WTC11 (cell line): ENCODE measurements around the gene C3orf49. TPM values are rescaled to one million over a fixed set of nuclear protein-coding genes. Genes with fewer than 3 reads are reported as not detected.

ENCODE experiments used
- ATAC-seq: fragments of 200-7000 bp; cut with Tn5 transposase; 2 replicates; pipeline ENCODE4 v1.10.0; 2021; ENCODE audit warnings: mild to moderate bottlenecking, moderate library complexity
- CTCF ChIA-PET: fragments of 300-600 bp; sonication (Branson Sonifier 250); formaldehyde crosslinking; loops from one replicate; lab custom pipeline; 2021; ENCODE audit warnings: antibody characterized with exemption; lab: Charles Lee
- POLR2A ChIA-PET: fragments of 350-600 bp; sonication (Branson Sonifier 250); formaldehyde crosslinking; loops from one replicate; lab custom pipeline; 2021; ENCODE audit warnings: antibody characterized with exemption; lab: Charles Lee
- DNase-seq: peaks from one replicate; pipeline ENCODE4 v3.0.0; 2021; ENCODE audit warnings: low spot score
- H3K27ac Mint-ChIP-seq: 2 replicates; pipeline ENCODE4 v1.8.0; 2021; ENCODE audit warnings: mixed read lengths
- H3K27me3 Mint-ChIP-seq: 2 replicates; pipeline ENCODE4 v1.8.0; 2021; ENCODE audit warnings: low read depth, mild to moderate bottlenecking, moderate library complexity, mixed read lengths
- H3K36me3 Mint-ChIP-seq: 2 replicates; pipeline ENCODE4 v1.8.0; 2021; ENCODE audit warnings: mixed read lengths
- H3K4me1 Mint-ChIP-seq: 2 replicates; pipeline ENCODE4 v1.8.0; 2022; ENCODE audit warnings: mixed read lengths
- H3K4me3 Mint-ChIP-seq: 2 replicates; pipeline ENCODE4 v1.8.0; 2021; ENCODE audit warnings: mild to moderate bottlenecking, moderate library complexity, mixed read lengths
- H3K9me3 Mint-ChIP-seq: 2 replicates; pipeline ENCODE4 v1.8.0; 2021; ENCODE audit warnings: mixed read lengths
- CTCF ChIP-seq: fragments of 200-600 bp; IDR thresholded peaks from 2 replicates; pipeline ENCODE4 v1.8.0; 2022; ENCODE audit warnings: antibody characterized with exemption
- GTF2I ChIP-seq: fragments of 250-450 bp; sonication (Bioruptor Pico); conservative IDR thresholded peaks from 2 replicates; pipeline ENCODE4 v1.4.0; 2021; ENCODE audit warnings: mild to moderate bottlenecking
- HMGA2 ChIP-seq: fragments of 250-450 bp; sonication (Bioruptor Pico); IDR thresholded peaks from 2 replicates; pipeline ENCODE4 v1.4.0; 2021; ENCODE audit warnings: mild to moderate bottlenecking, moderate library complexity
- JAZF1 ChIP-seq: fragments of 250-450 bp; sonication (Bioruptor Pico); IDR thresholded peaks from 2 replicates; pipeline ENCODE4 v1.9.0; 2021; ENCODE audit warnings: moderate library complexity, mild to moderate bottlenecking, inconsistent platforms
- JUN ChIP-seq: sonication (generic); formaldehyde crosslinking; IDR thresholded peaks from 2 replicates; pipeline ENCODE4 v1.8.0; 2023; ENCODE audit warnings: mild to moderate bottlenecking, missing genetic modification reagents
- NFATC4 ChIP-seq: fragments of 250-450 bp; sonication (Bioruptor Pico); IDR thresholded peaks from 2 replicates; pipeline ENCODE4 v1.9.0; 2021; ENCODE audit warnings: mild to moderate bottlenecking
- NFYB ChIP-seq: sonication (generic); formaldehyde crosslinking; conservative IDR thresholded peaks from 2 replicates; pipeline ENCODE4 v1.8.0; 2022; ENCODE audit warnings: low read depth, missing genetic modification reagents
- NR1H2 ChIP-seq: sonication (generic); formaldehyde crosslinking; IDR thresholded peaks from 2 replicates; pipeline ENCODE4 v1.9.0; 2021; ENCODE audit warnings: mild to moderate bottlenecking, moderate library complexity, missing genetic modification reagents
- NR3C1 ChIP-seq: sonication (generic); formaldehyde crosslinking; conservative IDR thresholded peaks from 2 replicates; pipeline ENCODE4 v1.8.1; 2023; ENCODE audit warnings: low read depth, mild to moderate bottlenecking, missing genetic modification reagents
- SOX15 ChIP-seq: fragments of 250-450 bp; sonication (Bioruptor Pico); IDR thresholded peaks from 2 replicates; pipeline ENCODE4 v1.9.0; 2021; ENCODE audit warnings: mild to moderate bottlenecking
- USF2 ChIP-seq: sonication (generic); formaldehyde crosslinking; IDR thresholded peaks from 2 replicates; pipeline ENCODE4 v1.8.1; 2023; ENCODE audit warnings: mild to moderate bottlenecking, missing genetic modification reagents, moderate library complexity
- ZNF281 ChIP-seq: sonication (generic); formaldehyde crosslinking; IDR thresholded peaks from 2 replicates; pipeline ENCODE4 v1.8.0; 2023; ENCODE audit warnings: mild to moderate bottlenecking, missing genetic modification reagents
- ZNF396 ChIP-seq: fragments of 250-450 bp; sonication (Bioruptor Pico); IDR thresholded peaks from 2 replicates; pipeline ENCODE4 v1.8.0; 2021; ENCODE audit warnings: mild to moderate bottlenecking, moderate library complexity, borderline replicate concordance
- total RNA-seq: library from RNA; stranded (reverse); gene quantifications from 3 replicates; pipeline ENCODE4 v1.2.3, GENCODE V29; 2021
- TF ChIP-seq, protein P1 (sequence below): sonication (generic); formaldehyde crosslinking; IDR thresholded peaks from 2 replicates; pipeline ENCODE4 v1.8.1; 2023; ENCODE audit warnings: mild to moderate bottlenecking, moderate library complexity, missing genetic modification reagents
- TF ChIP-seq, protein P2 (sequence below): sonication (generic); formaldehyde crosslinking; IDR thresholded peaks from 2 replicates; pipeline ENCODE4 v1.8.0; 2022; ENCODE audit warnings: mild to moderate bottlenecking, missing genetic modification reagents
- TF ChIP-seq, protein P3 (sequence below): sonication (generic); formaldehyde crosslinking; conservative IDR thresholded peaks from 2 replicates; pipeline ENCODE4 v1.8.1; 2023; ENCODE audit warnings: mild to moderate bottlenecking, low read depth, missing genetic modification reagents, moderate library complexity
- TF ChIP-seq, protein P4 (sequence below): sonication (generic); formaldehyde crosslinking; IDR thresholded peaks from 2 replicates; pipeline ENCODE4 v1.8.1; 2023; ENCODE audit warnings: mild to moderate bottlenecking, missing genetic modification reagents, moderate library complexity
- TF ChIP-seq, protein P5 (sequence below): sonication (generic); formaldehyde crosslinking; IDR thresholded peaks from 2 replicates; pipeline ENCODE4 v1.8.1; 2022; ENCODE audit warnings: low read depth, mild to moderate bottlenecking, moderate library complexity, missing genetic modification reagents, borderline replicate concordance

Gene C3orf49
- total RNA-seq, 1 experiment from 2014 or later, result not detected

DNA sequence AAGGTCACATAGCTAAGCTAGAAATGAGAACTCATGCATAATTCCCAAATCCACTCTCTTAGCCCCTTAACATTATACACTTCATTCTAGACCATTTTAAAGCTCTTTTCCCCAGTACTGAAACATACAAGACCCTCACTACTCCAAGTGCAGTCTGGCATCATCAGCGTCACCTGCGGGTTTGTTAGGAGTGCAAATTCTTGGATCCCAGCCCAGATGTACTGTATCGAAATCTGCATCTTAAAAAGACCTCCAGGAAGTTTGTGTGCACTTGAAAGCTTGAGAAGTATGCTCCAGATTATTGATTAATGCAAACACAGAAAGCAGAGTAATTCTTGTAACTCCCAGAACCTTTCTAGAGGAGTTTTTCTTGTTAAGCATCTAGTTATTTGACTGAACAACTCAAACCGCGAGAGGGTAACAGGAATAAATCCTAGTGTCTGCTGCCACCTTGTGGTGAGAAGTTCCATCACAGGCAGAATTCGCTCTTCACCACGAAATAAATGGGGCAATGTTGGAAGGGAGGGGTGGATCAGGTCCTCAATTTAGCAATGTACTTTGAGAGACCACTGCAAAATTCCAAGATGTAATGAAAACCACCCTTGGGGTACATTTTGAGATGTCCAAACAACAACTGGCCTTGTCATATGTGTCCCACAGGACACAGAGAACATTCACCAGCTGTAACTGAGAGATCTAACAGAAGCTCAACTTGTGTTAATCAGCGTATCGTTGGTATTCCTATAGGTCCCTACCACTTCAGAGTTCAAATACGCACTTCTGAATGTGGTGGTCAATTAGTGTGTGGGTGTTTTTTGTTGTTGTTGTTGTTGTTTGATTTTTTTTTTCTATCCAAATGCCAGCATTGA lies 583 bp upstream of the C3orf49 start:
- ChIA-PET CTCF (interaction anchor here (0.7 to 5.1 kb wide), 10 partner anchors 13 to 468 kb away, joined by 3 to 37 read pairs (median 4); no protein-coding TSS in a partner anchor), POLR2A (interaction anchor here (0.5 kb wide), 1 partner anchor 44 kb away, joined by 3 read pairs; no protein-coding TSS in a partner anchor)
- no peaks in the 10 kb centered on the region for H3K27me3 Mint-ChIP-seq
- no peak overlapping the region for H3K27ac Mint-ChIP-seq
- peaks cover 13% of the 10 kb centered on the region for H3K4me1 Mint-ChIP-seq
- DNase-seq (peak; percentile 72), ATAC-seq (peak; percentile 64)
- TF ChIP-seq CTCF (peak; percentile 87), ZNF396 (CRISPR knock-in tag) (no peak)
- H3K36me3 Mint-ChIP-seq, result no peaks in the 10 kb centered on the region
- H3K4me3 Mint-ChIP-seq, result no peak overlapping the region
- H3K9me3 Mint-ChIP-seq, result no peaks in the 10 kb centered on the region

GRCh38 chr3:63824309-63824708 lies 5.2 kb downstream of the C3orf49 start:
- CTCF ChIA-PET, result interaction anchor here (1.4 kb wide), 1 partner anchor 473 kb away, joined by 3 read pairs; no protein-coding TSS in a partner anchor
- Mint-ChIP-seq H3K36me3 (peaks cover 4% of the 10 kb centered on the region), H3K4me3 (no peak overlapping the region), H3K4me1 (peaks cover 3% of the 10 kb centered on the region; the same call in 1 of the 2 replicates), H3K9me3 (no peaks in the 10 kb centered on the region; the same call in 1 of the 2 replicates), H3K27ac (no peak overlapping the region), H3K27me3 (no peaks in the 10 kb centered on the region)
- DNase-seq (no peak), ATAC-seq (no peak)
- POLR2A ChIA-PET, result no interaction called here
- TF ChIP-seq NR1H2 (CRISPR knock-in tag), result no peak
- no peak for TF ChIP-seq NFATC4 (CRISPR knock-in tag)
- TF ChIP-seq ZNF281 (CRISPR knock-in tag), result no peak
- TF ChIP-seq, protein P1, sequence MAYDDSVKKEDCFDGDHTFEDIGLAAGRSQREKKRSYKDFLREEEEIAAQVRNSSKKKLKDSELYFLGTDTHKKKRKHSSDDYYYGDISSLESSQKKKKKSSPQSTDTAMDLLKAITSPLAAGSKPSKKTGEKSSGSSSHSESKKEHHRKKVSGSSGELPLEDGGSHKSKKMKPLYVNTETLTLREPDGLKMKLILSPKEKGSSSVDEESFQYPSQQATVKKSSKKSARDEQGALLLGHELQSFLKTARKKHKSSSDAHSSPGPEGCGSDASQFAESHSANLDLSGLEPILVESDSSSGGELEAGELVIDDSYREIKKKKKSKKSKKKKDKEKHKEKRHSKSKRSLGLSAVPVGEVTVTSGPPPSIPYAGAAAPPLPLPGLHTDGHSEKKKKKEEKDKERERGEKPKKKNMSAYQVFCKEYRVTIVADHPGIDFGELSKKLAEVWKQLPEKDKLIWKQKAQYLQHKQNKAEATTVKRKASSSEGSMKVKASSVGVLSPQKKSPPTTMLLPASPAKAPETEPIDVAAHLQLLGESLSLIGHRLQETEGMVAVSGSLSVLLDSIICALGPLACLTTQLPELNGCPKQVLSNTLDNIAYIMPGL, result no peak
- TF ChIP-seq, protein P2, sequence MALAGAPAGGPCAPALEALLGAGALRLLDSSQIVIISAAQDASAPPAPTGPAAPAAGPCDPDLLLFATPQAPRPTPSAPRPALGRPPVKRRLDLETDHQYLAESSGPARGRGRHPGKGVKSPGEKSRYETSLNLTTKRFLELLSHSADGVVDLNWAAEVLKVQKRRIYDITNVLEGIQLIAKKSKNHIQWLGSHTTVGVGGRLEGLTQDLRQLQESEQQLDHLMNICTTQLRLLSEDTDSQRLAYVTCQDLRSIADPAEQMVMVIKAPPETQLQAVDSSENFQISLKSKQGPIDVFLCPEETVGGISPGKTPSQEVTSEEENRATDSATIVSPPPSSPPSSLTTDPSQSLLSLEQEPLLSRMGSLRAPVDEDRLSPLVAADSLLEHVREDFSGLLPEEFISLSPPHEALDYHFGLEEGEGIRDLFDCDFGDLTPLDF (CRISPR knock-in tag), result no peak
- TF ChIP-seq NFYB (CRISPR knock-in tag), result no peak
- TF ChIP-seq GTF2I (CRISPR knock-in tag), result no peak
- TF ChIP-seq SOX15 (CRISPR knock-in tag), result no peak
- TF ChIP-seq, protein P3, sequence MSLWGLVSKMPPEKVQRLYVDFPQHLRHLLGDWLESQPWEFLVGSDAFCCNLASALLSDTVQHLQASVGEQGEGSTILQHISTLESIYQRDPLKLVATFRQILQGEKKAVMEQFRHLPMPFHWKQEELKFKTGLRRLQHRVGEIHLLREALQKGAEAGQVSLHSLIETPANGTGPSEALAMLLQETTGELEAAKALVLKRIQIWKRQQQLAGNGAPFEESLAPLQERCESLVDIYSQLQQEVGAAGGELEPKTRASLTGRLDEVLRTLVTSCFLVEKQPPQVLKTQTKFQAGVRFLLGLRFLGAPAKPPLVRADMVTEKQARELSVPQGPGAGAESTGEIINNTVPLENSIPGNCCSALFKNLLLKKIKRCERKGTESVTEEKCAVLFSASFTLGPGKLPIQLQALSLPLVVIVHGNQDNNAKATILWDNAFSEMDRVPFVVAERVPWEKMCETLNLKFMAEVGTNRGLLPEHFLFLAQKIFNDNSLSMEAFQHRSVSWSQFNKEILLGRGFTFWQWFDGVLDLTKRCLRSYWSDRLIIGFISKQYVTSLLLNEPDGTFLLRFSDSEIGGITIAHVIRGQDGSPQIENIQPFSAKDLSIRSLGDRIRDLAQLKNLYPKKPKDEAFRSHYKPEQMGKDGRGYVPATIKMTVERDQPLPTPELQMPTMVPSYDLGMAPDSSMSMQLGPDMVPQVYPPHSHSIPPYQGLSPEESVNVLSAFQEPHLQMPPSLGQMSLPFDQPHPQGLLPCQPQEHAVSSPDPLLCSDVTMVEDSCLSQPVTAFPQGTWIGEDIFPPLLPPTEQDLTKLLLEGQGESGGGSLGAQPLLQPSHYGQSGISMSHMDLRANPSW (CRISPR knock-in tag), result no peak
- no peak for TF ChIP-seq HMGA2 (CRISPR knock-in tag)
- no peak for TF ChIP-seq JUN (CRISPR knock-in tag)
- TF ChIP-seq, protein P4, sequence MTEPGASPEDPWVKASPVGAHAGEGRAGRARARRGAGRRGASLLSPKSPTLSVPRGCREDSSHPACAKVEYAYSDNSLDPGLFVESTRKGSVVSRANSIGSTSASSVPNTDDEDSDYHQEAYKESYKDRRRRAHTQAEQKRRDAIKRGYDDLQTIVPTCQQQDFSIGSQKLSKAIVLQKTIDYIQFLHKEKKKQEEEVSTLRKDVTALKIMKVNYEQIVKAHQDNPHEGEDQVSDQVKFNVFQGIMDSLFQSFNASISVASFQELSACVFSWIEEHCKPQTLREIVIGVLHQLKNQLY, result no peak
- TF ChIP-seq, protein P5, sequence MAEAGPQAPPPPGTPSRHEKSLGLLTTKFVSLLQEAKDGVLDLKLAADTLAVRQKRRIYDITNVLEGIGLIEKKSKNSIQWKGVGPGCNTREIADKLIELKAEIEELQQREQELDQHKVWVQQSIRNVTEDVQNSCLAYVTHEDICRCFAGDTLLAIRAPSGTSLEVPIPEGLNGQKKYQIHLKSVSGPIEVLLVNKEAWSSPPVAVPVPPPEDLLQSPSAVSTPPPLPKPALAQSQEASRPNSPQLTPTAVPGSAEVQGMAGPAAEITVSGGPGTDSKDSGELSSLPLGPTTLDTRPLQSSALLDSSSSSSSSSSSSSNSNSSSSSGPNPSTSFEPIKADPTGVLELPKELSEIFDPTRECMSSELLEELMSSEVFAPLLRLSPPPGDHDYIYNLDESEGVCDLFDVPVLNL (CRISPR knock-in tag), result no peak
- no peak for TF ChIP-seq NR3C1
- no peak for TF ChIP-seq USF2 (CRISPR knock-in tag)
- no peak for TF ChIP-seq JAZF1 (CRISPR knock-in tag)
